CD14-positive monocyte (primary cell): Measurements from ENCODE around the gene MAP3K6. TPM values are rescaled to one million over a fixed set of nuclear protein-coding genes. Genes with fewer than 3 reads are reported as not detected.

Experiments used
- DNase-seq, 3 donors: peaks; one replicate each; pipeline ENCODE4 v3.0.0-alpha.2; 2011 to 2022
- H2AFZ ChIP-seq: 2 replicates; pipeline ENCODE4 v1.6.0; 2012; ENCODE audit warnings: mild to moderate bottlenecking, low read depth, low read length, inconsistent platforms; ENCODE audit not compliant: insufficient read depth, poor library complexity, severe bottlenecking
- H3K27ac ChIP-seq, 2 donors: 1 replicate in 1 of 2; 2 replicates in 1 of 2; pipeline ENCODE4 v1.5.1; 2012 to 2013; ENCODE audit warnings: low read length in 2 of 2, control low read depth in 1 of 2, inconsistent platforms in 1 of 2, low read depth in 1 of 2, mild to moderate bottlenecking in 1 of 2
- H3K27me3 ChIP-seq, 2 donors: one replicate each; pipeline versions ENCODE4 v1.6.0 to v1.6.1; 2011 to 2013; ENCODE audit warnings: low read length in 2 of 2; ENCODE audit not compliant: control insufficient read depth in 2 of 2, insufficient read depth in 2 of 2
- H3K36me3 ChIP-seq, 2 donors: replicated peaks in 1 of 2; 1 replicate in 1 of 2; 2 replicates in 1 of 2; pipeline versions ENCODE4 v1.5.1 to v1.6.1; 2012 to 2013; ENCODE audit warnings: low read length in 2 of 2, control low read depth in 1 of 2, inconsistent platforms in 1 of 2, mild to moderate bottlenecking in 1 of 2; ENCODE audit not compliant: insufficient read depth in 2 of 2, control insufficient read depth in 1 of 2
- H3K4me1 ChIP-seq, 2 donors: 1 replicate in 1 of 2; 2 replicates in 1 of 2; pipeline versions ENCODE4 v1.5.1 to v1.6.1; 2012 to 2013; ENCODE audit warnings: low read length in 2 of 2, control low read depth in 1 of 2, inconsistent platforms in 1 of 2, mild to moderate bottlenecking in 1 of 2, moderate library complexity in 1 of 2; ENCODE audit not compliant: insufficient read depth in 2 of 2, control insufficient read depth in 1 of 2
- H3K4me2 ChIP-seq: replicated peaks from 2 replicates; pipeline ENCODE3; 2012; ENCODE audit warnings: low read length, moderate library complexity, mild to moderate bottlenecking; ENCODE audit not compliant: poor library complexity, severe bottlenecking; ENCODE audit errors: extremely low read depth
- H3K4me3 ChIP-seq, 3 experiments: fragments of 200-600 bp in 1 of 3; sonication (generic) in 1 of 3; replicated peaks in 1 of 3; 1 replicate in 2 of 3; 2 replicates in 1 of 3; pipeline ENCODE4 v1.5.1; 2011 to 2013; ENCODE audit warnings: low read length in 3 of 3, mild to moderate bottlenecking in 3 of 3, control low read depth in 2 of 3, low read depth in 2 of 3, inconsistent platforms in 1 of 3, moderate library complexity in 1 of 3
- H3K79me2 ChIP-seq: 2 replicates; pipeline ENCODE4 v1.6.0; 2012; ENCODE audit warnings: mild to moderate bottlenecking, control low read depth, inconsistent platforms, low read length, moderate library complexity; ENCODE audit not compliant: insufficient read depth
- H3K9ac ChIP-seq: 2 replicates; pipeline ENCODE4 v1.6.0; 2017; ENCODE audit warnings: low read length, mild to moderate bottlenecking; ENCODE audit not compliant: insufficient read depth, poor library complexity, severe bottlenecking
- H3K9me3 ChIP-seq, 2 donors: replicated peaks in 1 of 2; 1 replicate in 1 of 2; 2 replicates in 1 of 2; pipeline versions ENCODE4 v1.5.1 to v1.6.1; 2012 to 2013; ENCODE audit warnings: low read length in 2 of 2, control low read depth in 1 of 2; ENCODE audit not compliant: control insufficient read depth in 1 of 2, insufficient read depth in 1 of 2
- H4K20me1 ChIP-seq: 2 replicates; pipeline ENCODE4 v1.6.0; 2012; ENCODE audit warnings: mild to moderate bottlenecking, low read length, control low read depth, moderate library complexity; ENCODE audit not compliant: insufficient read depth
- H3K27ac Mint-ChIP-seq, 7 donors: one replicate each; pipeline ENCODE4 v1.8.0; 2020; ENCODE audit warnings: mild to moderate bottlenecking in 7 of 7, mixed read lengths in 7 of 7, moderate library complexity in 6 of 7, inconsistent platforms in 2 of 7
- H3K27me3 Mint-ChIP-seq, 3 donors: one replicate each; pipeline ENCODE4 v1.8.0; 2021 to 2022; ENCODE audit warnings: low read depth in 3 of 3, mild to moderate bottlenecking in 3 of 3, mixed read lengths in 3 of 3, moderate library complexity in 3 of 3, inconsistent platforms in 1 of 3
- H3K36me3 Mint-ChIP-seq, 2 donors: one replicate each; pipeline ENCODE4 v1.8.0; 2020; ENCODE audit warnings: mixed read lengths in 2 of 2, inconsistent platforms in 1 of 2, mild to moderate bottlenecking in 1 of 2
- H3K4me1 Mint-ChIP-seq: one replicate; pipeline ENCODE4 v1.8.0; 2020; ENCODE audit warnings: mild to moderate bottlenecking, mixed read lengths
- H3K4me3 Mint-ChIP-seq, 2 donors: one replicate each; pipeline ENCODE4 v1.8.0; 2020; ENCODE audit warnings: mild to moderate bottlenecking in 2 of 2, mixed read lengths in 2 of 2, moderate library complexity in 1 of 2
- H3K9me3 Mint-ChIP-seq, 7 donors: one replicate each; pipeline ENCODE4 v1.8.0; 2020 to 2022; ENCODE audit warnings: mixed read lengths in 7 of 7, mild to moderate bottlenecking in 6 of 7, moderate library complexity in 6 of 7, inconsistent platforms in 2 of 7
- WGBS: methylation state at CpG from one replicate; pipeline ENCODE4 v1.1.5; 2013; ENCODE audit warnings: missing lambda C conversion rate; ENCODE audit not compliant: insufficient coverage; 5-methylcytosine and 5-hydroxymethylcytosine counted together
- intact Hi-C, 2 donors: fragments of 100-400 bp; cut with micrococcal nuclease; formaldehyde crosslinking; loops; one replicate each; pipeline versions ENCODE4 v1.15.0 to v1.15.1; 2023
- polyA plus RNA-seq, 3 donors: library from polyadenylated mRNA; depleted of rRNA in 1 of 3; unstranded in 2 of 3; stranded (reverse) in 1 of 3; fragments of 300-500 nt in 2 of 3; fragments of >200 nt in 1 of 3; fragmentation: Illumina TruSeq in 2 of 3; gene quantifications; 1 replicate in 2 of 3; 2 replicates in 1 of 3; pipeline ENCODE4 v1.2.3, GENCODE V29; 2012 to 2021
- TF ChIP-seq, protein P1 (sequence below): fragments of 200-600 bp; IDR thresholded peaks from one replicate; pipeline ENCODE4 v1.8.0; 2022; ENCODE audit warnings: antibody characterized with exemption, mild to moderate bottlenecking

Gene MAP3K6
- polyA plus RNA-seq, 3 donors, result 3.2 to 14.8 (median 6.7) TPM

DNA sequence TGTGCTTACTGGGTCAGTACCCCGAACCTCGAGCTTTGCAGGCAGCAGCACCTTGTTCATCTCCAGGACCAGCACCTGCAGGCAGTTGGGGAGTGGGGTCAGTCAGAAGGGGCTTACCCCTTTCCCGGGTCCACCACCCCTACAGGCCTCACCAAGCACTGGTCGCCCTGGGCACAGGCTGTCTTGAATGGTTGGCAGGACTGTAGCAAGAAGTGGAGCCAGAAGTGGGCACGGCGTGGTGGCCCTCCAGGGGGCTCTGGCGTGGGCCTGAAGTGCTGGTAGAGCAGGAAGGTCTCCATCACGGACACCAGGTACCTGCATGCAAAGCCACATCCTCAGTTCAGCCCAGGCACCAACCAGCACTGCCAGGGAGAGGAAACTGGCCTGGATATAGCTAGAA lies 5.2 kb downstream of the MAP3K6 start:
- H3K27ac Mint-ChIP-seq, result no peak overlapping the region
- peaks cover 22 to 65% of the 10 kb centered on the region in 2 donors for H3K36me3 Mint-ChIP-seq
- Histone ChIP-seq H2AFZ (no peak overlapping the region), H3K4me3 (no peak overlapping the region), H3K79me2 (no peaks in the 10 kb centered on the region), H3K4me2 (no peak overlapping the region), H3K4me1 (peaks cover 35 to 51% of the 10 kb centered on the region in 2 donors), H4K20me1 (peaks cover 20% of the 10 kb centered on the region), H3K9me3 (no peaks in the 10 kb centered on the region), H3K9ac (no peak overlapping the region), H3K27ac (no peak overlapping the region), H3K36me3 (peaks cover 0 to 22% of the 10 kb centered on the region in 2 donors), H3K27me3 (peaks cover 0 to 20% of the 10 kb centered on the region in 2 donors)
- intact Hi-C loops, result no loop called here
- DNase-seq, result no peak
- H3K4me1 Mint-ChIP-seq, result peaks cover 45% of the 10 kb centered on the region
- H3K9me3 Mint-ChIP-seq, result peaks cover 0 to 2% (median 0%) of the 10 kb centered on the region in 7 donors
- 90% methylated on average over 4 of the region's 8 CpGs for WGBS
- TF ChIP-seq, protein P1, sequence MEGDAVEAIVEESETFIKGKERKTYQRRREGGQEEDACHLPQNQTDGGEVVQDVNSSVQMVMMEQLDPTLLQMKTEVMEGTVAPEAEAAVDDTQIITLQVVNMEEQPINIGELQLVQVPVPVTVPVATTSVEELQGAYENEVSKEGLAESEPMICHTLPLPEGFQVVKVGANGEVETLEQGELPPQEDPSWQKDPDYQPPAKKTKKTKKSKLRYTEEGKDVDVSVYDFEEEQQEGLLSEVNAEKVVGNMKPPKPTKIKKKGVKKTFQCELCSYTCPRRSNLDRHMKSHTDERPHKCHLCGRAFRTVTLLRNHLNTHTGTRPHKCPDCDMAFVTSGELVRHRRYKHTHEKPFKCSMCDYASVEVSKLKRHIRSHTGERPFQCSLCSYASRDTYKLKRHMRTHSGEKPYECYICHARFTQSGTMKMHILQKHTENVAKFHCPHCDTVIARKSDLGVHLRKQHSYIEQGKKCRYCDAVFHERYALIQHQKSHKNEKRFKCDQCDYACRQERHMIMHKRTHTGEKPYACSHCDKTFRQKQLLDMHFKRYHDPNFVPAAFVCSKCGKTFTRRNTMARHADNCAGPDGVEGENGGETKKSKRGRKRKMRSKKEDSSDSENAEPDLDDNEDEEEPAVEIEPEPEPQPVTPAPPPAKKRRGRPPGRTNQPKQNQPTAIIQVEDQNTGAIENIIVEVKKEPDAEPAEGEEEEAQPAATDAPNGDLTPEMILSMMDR, result no peak
- no peak overlapping the region for H3K4me3 Mint-ChIP-seq
- peaks cover 16 to 35% (median 32%) of the 10 kb centered on the region in 3 donors for H3K27me3 Mint-ChIP-seq

DNA sequence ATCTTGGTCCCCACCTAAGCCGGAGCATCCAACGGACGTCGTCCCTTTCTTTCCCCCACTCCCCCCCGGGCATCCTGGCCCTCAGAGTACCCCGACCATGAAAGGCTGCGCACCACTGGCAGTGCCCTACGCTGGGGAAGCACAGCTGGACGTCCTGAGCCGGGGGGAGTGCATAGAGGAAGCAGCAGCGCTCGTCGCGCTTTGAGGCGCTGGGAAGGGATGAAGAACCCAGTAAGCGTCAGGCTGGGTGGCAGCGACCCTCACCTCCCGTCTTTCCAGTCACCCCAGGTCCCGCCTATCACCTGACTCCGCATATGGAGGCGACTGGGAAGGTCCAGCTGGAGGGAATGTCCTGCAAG lies 5.7 kb downstream of the MAP3K6 start:
- peak overlapping the region; percentile 74 to 91 for H3K4me3 Mint-ChIP-seq
- peaks cover 0 to 2% (median 0%) of the 10 kb centered on the region in 7 donors for H3K9me3 Mint-ChIP-seq
- H3K9ac ChIP-seq, result peak overlapping the region; percentile 40
- H3K27ac ChIP-seq, result no peak overlapping the region
- H3K4me2 ChIP-seq, result peak overlapping the region; percentile 79
- peaks cover 22 to 70% of the 10 kb centered on the region in 2 donors for H3K36me3 Mint-ChIP-seq
- WGBS, result 67% methylated on average over 16 of the region's 21 CpGs
- no peak overlapping the region for H3K27ac Mint-ChIP-seq
- H4K20me1 ChIP-seq, result peaks cover 20% of the 10 kb centered on the region
- H3K4me1 Mint-ChIP-seq, result peaks cover 45% of the 10 kb centered on the region
- peak overlapping the region; percentile 78 for H2AFZ ChIP-seq
- peaks cover 0 to 20% of the 10 kb centered on the region in 2 donors for H3K27me3 ChIP-seq
- peaks cover 16 to 35% (median 32%) of the 10 kb centered on the region in 3 donors for H3K27me3 Mint-ChIP-seq
- intact Hi-C loops, result no loop called here
- TF ChIP-seq, protein P1, result no peak
- peaks cover 0 to 28% of the 10 kb centered on the region in 2 donors for H3K36me3 ChIP-seq
- peak overlapping the region in 2 of 3 experiments; percentile 28 to 76 for H3K4me3 ChIP-seq
- no peaks in the 10 kb centered on the region for H3K79me2 ChIP-seq
- no peak for DNase-seq
- H3K4me1 ChIP-seq, result peaks cover 34 to 50% of the 10 kb centered on the region in 2 donors
- no peaks in the 10 kb centered on the region for H3K9me3 ChIP-seq
